IMR-90 (cell line): Measurements from ENCODE around the gene CD46.

Experiments
- BHLHE40 ChIP-seq: fragments of 150-350 bp; IDR thresholded peaks from 2 replicates; pipeline ENCODE4 v1.6.1; 2016; ENCODE audit warnings: mild to moderate bottlenecking, low read depth, low read length
- CEBPB ChIP-seq: IDR thresholded peaks from 2 replicates; pipeline ENCODE4 v1.6.1; 2012; ENCODE audit warnings: low read depth, low read length, improper control_type of control experiment
- CHD1 ChIP-seq: IDR thresholded peaks from 2 replicates; pipeline ENCODE4 v1.6.1; 2012; ENCODE audit warnings: low read depth, low read length, improper control_type of control experiment
- FOS ChIP-seq: fragments of 150-350 bp; IDR thresholded peaks from 2 replicates; pipeline ENCODE4 v1.6.1; 2016; ENCODE audit warnings: low read depth, low read length
- MAFK ChIP-seq: IDR thresholded peaks from 2 replicates; pipeline ENCODE4 v1.6.1; 2012; ENCODE audit warnings: low read depth, low read length, improper control_type of control experiment
- MAZ ChIP-seq: IDR thresholded peaks from 2 replicates; pipeline ENCODE4 v1.6.1; 2012; ENCODE audit warnings: low read depth, mild to moderate bottlenecking, low read length, improper control_type of control experiment, moderate library complexity, borderline replicate concordance
- MXI1 ChIP-seq: IDR thresholded peaks from 2 replicates; pipeline ENCODE4 v1.6.1; 2012; ENCODE audit warnings: low read depth, mild to moderate bottlenecking, low read length, moderate library complexity, borderline replicate concordance
- POLR2A ChIP-seq: IDR thresholded peaks from 2 replicates; pipeline ENCODE4 v1.6.1; 2012; ENCODE audit warnings: mild to moderate bottlenecking, low read depth, low read length
- RAD21 ChIP-seq: IDR thresholded peaks from 2 replicates; pipeline ENCODE4 v1.6.1; 2012; ENCODE audit warnings: low read length, improper control_type of control experiment
- RCOR1 ChIP-seq: IDR thresholded peaks from 2 replicates; pipeline ENCODE4 v1.6.1; 2012; ENCODE audit warnings: mild to moderate bottlenecking, low read length, improper control_type of control experiment; ENCODE audit not compliant: insufficient replicate concordance
- RFX5 ChIP-seq: IDR thresholded peaks from 2 replicates; pipeline ENCODE4 v1.8.0; 2012; ENCODE audit warnings: low read depth, mild to moderate bottlenecking, low read length, moderate library complexity
- TF ChIP-seq, protein P1 (sequence below): conservative IDR thresholded peaks from 2 replicates; pipeline ENCODE4 v1.5.1; 2012; ENCODE audit warnings: mild to moderate bottlenecking, low read depth, low read length, improper control_type of control experiment
- TF ChIP-seq, protein P2 (sequence below): fragments of 150-350 bp; IDR thresholded peaks from 2 replicates; pipeline ENCODE4 v1.6.1; 2017; ENCODE audit warnings: mild to moderate bottlenecking, antibody characterized with exemption, low read length, low read depth
- TF ChIP-seq, protein P3 (sequence below): fragments of 150-350 bp; IDR thresholded peaks from 2 replicates; pipeline ENCODE4 v1.6.1; 2016; ENCODE audit warnings: low read depth, mild to moderate bottlenecking, low read length, moderate library complexity, borderline replicate concordance

DNA sequence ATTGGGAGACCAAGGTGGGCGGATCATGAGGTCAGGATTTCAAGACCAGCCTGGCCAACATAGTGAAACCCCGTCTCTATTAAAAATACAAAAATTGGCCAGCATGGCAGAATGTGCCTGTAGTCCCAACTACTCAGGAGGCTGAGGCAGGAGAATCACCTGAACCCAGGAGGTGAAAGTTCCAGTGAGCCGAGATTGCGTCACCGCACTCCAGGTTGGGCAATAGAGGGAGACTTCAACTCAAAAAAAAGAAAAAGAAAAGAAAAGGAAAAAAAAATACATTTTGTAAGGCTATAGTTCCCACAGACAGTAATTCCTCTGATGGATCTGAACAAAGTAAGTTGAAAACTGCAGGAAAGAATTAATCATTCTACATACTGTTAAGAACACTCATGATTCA lies 48.1 kb upstream of the CD46 start:
- TF ChIP-seq, protein P1, sequence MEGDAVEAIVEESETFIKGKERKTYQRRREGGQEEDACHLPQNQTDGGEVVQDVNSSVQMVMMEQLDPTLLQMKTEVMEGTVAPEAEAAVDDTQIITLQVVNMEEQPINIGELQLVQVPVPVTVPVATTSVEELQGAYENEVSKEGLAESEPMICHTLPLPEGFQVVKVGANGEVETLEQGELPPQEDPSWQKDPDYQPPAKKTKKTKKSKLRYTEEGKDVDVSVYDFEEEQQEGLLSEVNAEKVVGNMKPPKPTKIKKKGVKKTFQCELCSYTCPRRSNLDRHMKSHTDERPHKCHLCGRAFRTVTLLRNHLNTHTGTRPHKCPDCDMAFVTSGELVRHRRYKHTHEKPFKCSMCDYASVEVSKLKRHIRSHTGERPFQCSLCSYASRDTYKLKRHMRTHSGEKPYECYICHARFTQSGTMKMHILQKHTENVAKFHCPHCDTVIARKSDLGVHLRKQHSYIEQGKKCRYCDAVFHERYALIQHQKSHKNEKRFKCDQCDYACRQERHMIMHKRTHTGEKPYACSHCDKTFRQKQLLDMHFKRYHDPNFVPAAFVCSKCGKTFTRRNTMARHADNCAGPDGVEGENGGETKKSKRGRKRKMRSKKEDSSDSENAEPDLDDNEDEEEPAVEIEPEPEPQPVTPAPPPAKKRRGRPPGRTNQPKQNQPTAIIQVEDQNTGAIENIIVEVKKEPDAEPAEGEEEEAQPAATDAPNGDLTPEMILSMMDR, result no peak
- no peak for TF ChIP-seq POLR2A
- TF ChIP-seq MAFK, result no peak
- TF ChIP-seq CEBPB, result peak; percentile 65
- TF ChIP-seq FOS, result no peak
- no peak for TF ChIP-seq RAD21
- no peak for TF ChIP-seq RFX5
- TF ChIP-seq, protein P2, sequence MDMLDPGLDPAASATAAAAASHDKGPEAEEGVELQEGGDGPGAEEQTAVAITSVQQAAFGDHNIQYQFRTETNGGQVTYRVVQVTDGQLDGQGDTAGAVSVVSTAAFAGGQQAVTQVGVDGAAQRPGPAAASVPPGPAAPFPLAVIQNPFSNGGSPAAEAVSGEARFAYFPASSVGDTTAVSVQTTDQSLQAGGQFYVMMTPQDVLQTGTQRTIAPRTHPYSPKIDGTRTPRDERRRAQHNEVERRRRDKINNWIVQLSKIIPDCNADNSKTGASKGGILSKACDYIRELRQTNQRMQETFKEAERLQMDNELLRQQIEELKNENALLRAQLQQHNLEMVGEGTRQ, result no peak
- TF ChIP-seq MAZ, result no peak
- TF ChIP-seq RCOR1, result no peak
- no peak for TF ChIP-seq CHD1
- no peak for TF ChIP-seq MXI1
- TF ChIP-seq, protein P3, sequence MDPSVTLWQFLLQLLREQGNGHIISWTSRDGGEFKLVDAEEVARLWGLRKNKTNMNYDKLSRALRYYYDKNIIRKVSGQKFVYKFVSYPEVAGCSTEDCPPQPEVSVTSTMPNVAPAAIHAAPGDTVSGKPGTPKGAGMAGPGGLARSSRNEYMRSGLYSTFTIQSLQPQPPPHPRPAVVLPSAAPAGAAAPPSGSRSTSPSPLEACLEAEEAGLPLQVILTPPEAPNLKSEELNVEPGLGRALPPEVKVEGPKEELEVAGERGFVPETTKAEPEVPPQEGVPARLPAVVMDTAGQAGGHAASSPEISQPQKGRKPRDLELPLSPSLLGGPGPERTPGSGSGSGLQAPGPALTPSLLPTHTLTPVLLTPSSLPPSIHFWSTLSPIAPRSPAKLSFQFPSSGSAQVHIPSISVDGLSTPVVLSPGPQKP, result no peak
- TF ChIP-seq BHLHE40, result no peak
